NOMO-1 (cell line): ENCODE data around the gene CETN2.
"Not testable (repeated sequence)": the region's sequence is repeated elsewhere in the genome, so short reads cannot be mapped to it uniquely, and the experiment has no call there.

Experiments used
- DNase-seq, 2 experiments: peaks; one replicate each; lab custom pipeline; 2025; ENCODE audit not compliant: unreplicated experiment in 2 of 2; lab: John Stamatoyannopoulos, UW

Gene CETN2

GRCh38 chrX:152833378-152833777, 2.8 kb upstream of the CETN2 start:
- no peak for DNase-seq

GRCh38 chrX:152832520-152832919, 2.0 kb upstream of the CETN2 start:
- DNase-seq, result no peak

GRCh38 chrX:152831391-152831790, 834 bp upstream of the CETN2 start:
- no peak for DNase-seq

GRCh38 chrX:152824841-152825374, 5.6 kb downstream of the CETN2 start:
- no peak for DNase-seq

- DNase-seq, result no peak
Measured at GRCh38 chrX:152823657-152824056, 6.9 kb downstream of the CETN2 start.

GRCh38 chrX:152822383-152823086, 8.0 kb downstream of the CETN2 start:
- no peak for DNase-seq

GRCh38 chrX:152821145-152821765, 9.3 kb downstream of the CETN2 start:
- no peak for DNase-seq

GRCh38 chrX:152819732-152820131, 10.8 kb downstream of the CETN2 start:
- DNase-seq, result no peak

- no peak for DNase-seq
Measured at GRCh38 chrX:152819266-152819665, 11.3 kb downstream of the CETN2 start.

GRCh38 chrX:152818356-152818755, 12.2 kb downstream of the CETN2 start:
- no peak for DNase-seq

- DNase-seq, result no peak
Measured at GRCh38 chrX:152817078-152817764, 13.3 kb downstream of the CETN2 start.

- DNase-seq, result no peak
Measured at GRCh38 chrX:152814048-152814447, 16.5 kb downstream of the CETN2 start.

GRCh38 chrX:152813206-152813605, 17.4 kb downstream of the CETN2 start:
- no peak for DNase-seq

- DNase-seq, result no peak
Measured at GRCh38 chrX:152810403-152810802, 20.2 kb downstream of the CETN2 start.

GRCh38 chrX:152806035-152806434, 24.5 kb downstream of the CETN2 start:
- no peak for DNase-seq

GRCh38 chrX:152798945-152799344, 31.6 kb downstream of the CETN2 start:
- DNase-seq, result no peak

- DNase-seq, result not testable (repeated sequence)
Measured at GRCh38 chrX:152787062-152787461, 43.5 kb downstream of the CETN2 start.
